ENCODE data around the gene IMMP1L. TPM values are rescaled to one million over a fixed set of nuclear protein-coding genes. Genes with fewer than 3 reads are reported as not detected.
A peak's percentile ranks its signal among the peaks of the same experiment; 100 is the strongest.

IMMP1L gene
- total and polyA plus RNA-seq, 8 donors = 3.1 to 46.3 (median 25.9) TPM

DNA sequence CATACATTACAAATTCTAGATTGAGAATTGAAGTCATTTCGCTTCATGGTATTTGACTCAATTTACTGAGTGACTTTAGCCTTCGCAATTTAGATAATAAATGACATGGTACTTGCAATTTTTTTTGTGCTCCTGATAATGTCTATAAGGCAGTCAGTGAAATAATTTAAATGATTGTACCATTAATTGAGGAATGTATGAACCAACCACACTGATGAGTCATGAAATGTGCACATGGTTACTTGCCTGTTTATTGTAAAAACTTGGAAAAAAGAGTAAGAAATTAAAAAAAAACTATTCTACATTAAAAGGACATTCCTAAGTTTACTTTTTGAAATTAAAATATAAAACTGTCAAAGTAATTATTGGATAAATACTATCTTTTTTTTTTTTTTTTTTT is 96.5 kb downstream of the IMMP1L start:
- Histone ChIP-seq H3K36me3 (peaks cover 0 to 11% (median 0%) of the 10 kb centered on the region in 4 donors), H3K4me1 (no peaks in the 10 kb centered on the region), H3K9me3 (no peaks in the 10 kb centered on the region), H3K27me3 (no peaks in the 10 kb centered on the region), H3K27ac (no peak overlapping the region), H3K4me3 (no peak overlapping the region)
- TF ChIP-seq POLR2AphosphoS5 (IDR thresholded peaks at IDR 0.05) = no peak
- no peak for TF ChIP-seq EP300 (IDR thresholded peaks at IDR 0.05)
- no peak for TF ChIP-seq POLR2A (IDR thresholded peaks at IDR 0.05)
- DNase-seq = no peak
- intact Hi-C loops (cut with DNase I; ENCODE audit: low total_unique reads) = no loop called here
- 92 to 100% (median 97%) methylated on average over 2 of the region's 2 CpGs for WGBS, 5 donors

DNA sequence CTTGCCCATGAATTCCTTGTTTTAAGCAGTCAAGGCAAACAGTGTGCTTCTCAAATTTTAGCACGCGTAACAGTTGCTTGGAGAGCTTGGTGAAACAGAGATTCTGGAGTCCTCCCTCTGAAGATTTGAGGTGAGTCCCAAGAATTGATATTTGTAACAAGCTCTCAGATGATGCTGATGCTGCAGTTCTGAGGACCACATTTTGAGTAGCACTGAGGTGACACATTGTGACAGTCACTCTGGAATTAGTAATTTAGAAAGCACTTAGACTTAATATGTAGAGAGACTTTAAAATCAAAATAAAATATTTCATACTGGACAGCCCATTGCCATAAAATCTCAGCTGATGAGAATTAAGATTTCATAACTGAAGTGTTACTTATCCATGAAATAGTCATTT is 101.2 kb downstream of the IMMP1L start:
- TF ChIP-seq EP300 (IDR thresholded peaks at IDR 0.05) (no peak), POLR2A (IDR thresholded peaks at IDR 0.05) (no peak)
- H3K36me3 ChIP-seq = no peaks in the 10 kb centered on the region
- H3K9me3 ChIP-seq = no peaks in the 10 kb centered on the region
- no peak overlapping the region for H3K27ac ChIP-seq
- no peaks in the 10 kb centered on the region for H3K27me3 ChIP-seq
- peaks cover 0 to 11% (median 4%) of the 10 kb centered on the region in 4 donors for H3K4me1 ChIP-seq
- WGBS, 5 donors = 95 to 99% (median 98%) methylated on average over 2 of the region's 2 CpGs
- H3K4me3 ChIP-seq = no peak overlapping the region
- no peak for DNase-seq
- intact Hi-C loops (cut with DNase I; ENCODE audit: low total_unique reads) = no loop called here

DNA sequence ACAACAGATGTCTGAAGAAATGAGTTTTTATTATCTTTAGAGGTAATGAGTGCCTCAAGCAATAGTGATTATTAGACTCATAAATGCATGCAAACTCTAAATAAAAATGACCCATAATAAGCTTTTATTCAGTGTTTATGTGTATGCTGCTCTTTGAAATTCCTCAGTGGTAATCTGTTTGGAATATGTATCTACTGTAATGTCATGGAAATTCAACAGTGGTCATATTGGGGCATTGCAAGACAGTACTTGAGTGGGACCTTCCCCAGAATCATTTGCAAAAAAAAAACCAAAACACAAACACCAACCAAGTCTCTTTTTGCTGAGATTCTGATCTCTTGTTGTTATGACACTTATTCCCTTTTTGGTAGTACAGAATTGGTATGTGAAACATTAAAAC is 104.8 kb downstream of the IMMP1L start:
- no peaks in the 10 kb centered on the region for H3K9me3 ChIP-seq
- DNase-seq = no peak
- intact Hi-C loops (cut with DNase I; ENCODE audit: low total_unique reads) = no loop called here
- no peaks in the 10 kb centered on the region for H3K27me3 ChIP-seq
- H3K36me3 ChIP-seq = peaks cover 0 to 5% (median 0%) of the 10 kb centered on the region in 4 donors
- TF ChIP-seq, protein P1, sequence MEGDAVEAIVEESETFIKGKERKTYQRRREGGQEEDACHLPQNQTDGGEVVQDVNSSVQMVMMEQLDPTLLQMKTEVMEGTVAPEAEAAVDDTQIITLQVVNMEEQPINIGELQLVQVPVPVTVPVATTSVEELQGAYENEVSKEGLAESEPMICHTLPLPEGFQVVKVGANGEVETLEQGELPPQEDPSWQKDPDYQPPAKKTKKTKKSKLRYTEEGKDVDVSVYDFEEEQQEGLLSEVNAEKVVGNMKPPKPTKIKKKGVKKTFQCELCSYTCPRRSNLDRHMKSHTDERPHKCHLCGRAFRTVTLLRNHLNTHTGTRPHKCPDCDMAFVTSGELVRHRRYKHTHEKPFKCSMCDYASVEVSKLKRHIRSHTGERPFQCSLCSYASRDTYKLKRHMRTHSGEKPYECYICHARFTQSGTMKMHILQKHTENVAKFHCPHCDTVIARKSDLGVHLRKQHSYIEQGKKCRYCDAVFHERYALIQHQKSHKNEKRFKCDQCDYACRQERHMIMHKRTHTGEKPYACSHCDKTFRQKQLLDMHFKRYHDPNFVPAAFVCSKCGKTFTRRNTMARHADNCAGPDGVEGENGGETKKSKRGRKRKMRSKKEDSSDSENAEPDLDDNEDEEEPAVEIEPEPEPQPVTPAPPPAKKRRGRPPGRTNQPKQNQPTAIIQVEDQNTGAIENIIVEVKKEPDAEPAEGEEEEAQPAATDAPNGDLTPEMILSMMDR (IDR thresholded peaks at IDR 0.05) = no peak
- TF ChIP-seq POLR2A (IDR thresholded peaks at IDR 0.05) = no peak
- no peak for TF ChIP-seq POLR2AphosphoS5 (IDR thresholded peaks at IDR 0.05)
- TF ChIP-seq EP300 (IDR thresholded peaks at IDR 0.05) = no peak
- peaks cover 0 to 13% (median 4%) of the 10 kb centered on the region in 4 donors for H3K4me1 ChIP-seq
- H3K27ac ChIP-seq = no peak overlapping the region
- H3K4me3 ChIP-seq = no peak overlapping the region

DNA sequence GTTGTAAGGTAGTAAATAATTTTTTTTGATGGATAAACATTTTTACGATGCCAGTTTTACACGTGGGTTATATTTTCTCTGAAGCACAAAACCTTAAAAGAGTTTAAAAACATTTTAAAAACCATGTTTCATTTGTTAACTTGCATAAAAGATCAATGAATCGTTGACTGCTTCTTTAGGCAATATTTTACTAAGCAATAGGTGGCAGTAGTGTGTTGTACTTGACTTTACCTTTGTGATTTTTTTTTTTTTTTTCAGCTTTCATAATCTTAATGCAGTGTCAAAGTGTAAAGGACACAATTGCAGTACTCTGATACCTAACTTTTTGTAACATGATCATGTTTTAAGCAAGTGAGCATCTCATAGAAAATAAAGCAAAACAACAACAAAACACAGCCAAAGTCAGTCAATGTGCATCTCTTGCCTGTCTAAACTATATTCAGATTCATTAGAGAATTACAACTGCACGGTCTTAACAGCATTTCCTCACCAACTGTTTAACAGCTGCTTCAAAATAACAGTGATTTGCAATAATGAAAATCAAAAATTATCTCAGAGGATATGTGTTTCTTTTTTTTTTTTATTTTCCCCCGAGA is 112.1 kb downstream of the IMMP1L start:
- Histone ChIP-seq H3K36me3 (peaks cover 0 to 22% (median 5%) of the 10 kb centered on the region in 4 donors), H3K27ac (no peak overlapping the region), H3K4me1 (no peaks in the 10 kb centered on the region), H3K27me3 (no peaks in the 10 kb centered on the region), H3K9me3 (peaks cover 0 to 16% (median 8%) of the 10 kb centered on the region in 4 donors), H3K4me3 (no peak overlapping the region)
- 47 to 51% (median 48%) methylated on average over 5 of the region's 5 CpGs for WGBS, 5 donors
- intact Hi-C loops (cut with DNase I; ENCODE audit: low total_unique reads) = no loop called here
- DNase-seq = peak in 1 of 2 donors; percentile 46
- TF ChIP-seq EP300 (IDR thresholded peaks at IDR 0.05) (no peak), POLR2AphosphoS5 (IDR thresholded peaks at IDR 0.05) (no peak), POLR2A (IDR thresholded peaks at IDR 0.05) (no peak)
- TF ChIP-seq, protein P1 (IDR thresholded peaks at IDR 0.05) = peak in 5 of 7 experiments; percentile 18 to 57 (median 32)

DNA sequence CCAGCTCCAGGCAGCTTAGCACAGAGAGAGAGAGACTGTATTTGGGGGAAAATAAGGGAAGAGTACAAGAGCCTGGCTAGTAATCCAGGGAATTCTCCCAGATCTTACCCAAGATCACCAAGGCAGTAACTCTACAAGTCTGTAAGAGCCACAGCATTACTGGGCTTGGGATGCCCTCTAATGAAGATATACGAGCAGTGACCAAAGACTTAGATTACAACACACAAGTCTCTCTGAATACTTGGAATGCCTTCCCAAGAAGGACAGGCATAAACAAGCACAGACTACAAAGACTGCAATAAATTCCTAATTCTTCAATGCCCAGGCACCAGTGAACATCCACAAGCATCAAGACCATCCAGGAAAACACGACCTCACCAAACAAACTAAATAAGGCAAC is 122.0 kb downstream of the IMMP1L start:
- no peaks in the 10 kb centered on the region for H3K4me1 ChIP-seq
- peaks cover 0 to 11% (median 2%) of the 10 kb centered on the region in 4 donors for H3K36me3 ChIP-seq
- TF ChIP-seq POLR2A (IDR thresholded peaks at IDR 0.05) (no peak), POLR2AphosphoS5 (IDR thresholded peaks at IDR 0.05) (no peak), EP300 (IDR thresholded peaks at IDR 0.05) (no peak)
- TF ChIP-seq, protein P1 (IDR thresholded peaks at IDR 0.05) = no peak
- H3K27me3 ChIP-seq = no peaks in the 10 kb centered on the region
- H3K4me3 ChIP-seq = no peak overlapping the region
- no peak for DNase-seq
- WGBS, 5 donors = 88 to 95% (median 94%) methylated on average over 2 of the region's 2 CpGs
- H3K9me3 ChIP-seq = no peaks in the 10 kb centered on the region
- intact Hi-C loops (cut with DNase I; ENCODE audit: low total_unique reads) = no loop called here
- no peak overlapping the region for H3K27ac ChIP-seq

Data from stomach (tissue), 9 donors.